ENCODE data around the gene METTL21A.
"Not testable (repeated sequence)": the region's sequence is repeated elsewhere in the genome, so short reads cannot be mapped to it uniquely, and the experiment has no call there.

The METTL21A gene

DNA sequence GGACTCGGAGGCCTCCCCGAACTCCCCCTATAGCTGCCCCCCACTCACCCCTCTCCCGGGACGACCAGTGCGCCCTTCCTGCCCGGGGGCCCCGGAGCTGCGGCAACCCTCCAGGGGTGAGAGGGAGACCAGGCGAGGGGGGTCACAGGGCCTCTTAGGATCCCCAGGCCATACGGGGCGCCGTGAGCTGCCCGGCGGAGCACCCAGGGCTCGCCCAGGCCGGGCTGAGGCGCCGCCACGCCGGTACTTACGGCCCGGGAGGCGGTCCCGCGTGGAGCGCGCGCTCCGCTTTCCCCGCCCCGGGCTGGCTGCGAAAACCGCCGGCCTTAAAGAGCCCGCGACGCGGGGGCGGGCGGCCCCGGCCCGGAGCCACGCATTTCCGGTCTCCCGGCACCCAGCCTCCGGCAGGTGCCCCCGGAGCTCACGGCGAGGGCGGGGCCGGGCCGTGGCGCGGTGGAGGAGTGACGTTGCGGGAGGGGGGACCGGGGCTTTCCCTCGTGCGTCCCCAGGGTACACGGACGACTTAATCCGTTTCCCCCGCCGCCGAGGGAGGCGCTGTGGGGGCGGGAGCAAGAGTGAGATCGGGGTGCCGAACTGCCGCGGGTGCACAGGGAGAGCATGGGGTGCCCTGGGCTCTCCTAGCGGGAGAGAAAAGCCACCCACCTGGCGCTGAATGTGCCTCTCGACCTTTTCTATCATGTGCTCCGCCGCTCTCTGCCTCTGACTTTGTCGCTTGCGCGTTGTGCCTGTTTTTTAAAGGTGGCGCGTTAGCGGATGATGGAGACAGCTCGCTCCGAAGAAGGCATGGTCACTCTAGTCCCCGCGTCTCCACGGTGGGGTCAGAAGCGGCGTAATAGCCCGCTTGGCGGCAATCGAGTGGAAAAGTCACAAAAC, at the start of gene METTL21A:
Gene METTL21A, minus strand, starts transcription at position 381 of the 894 bp plus-strand sequence. CDS start 1,019 bp downstream, outside the sequence.
- peak; percentile 83 for DNase-seq

DNA sequence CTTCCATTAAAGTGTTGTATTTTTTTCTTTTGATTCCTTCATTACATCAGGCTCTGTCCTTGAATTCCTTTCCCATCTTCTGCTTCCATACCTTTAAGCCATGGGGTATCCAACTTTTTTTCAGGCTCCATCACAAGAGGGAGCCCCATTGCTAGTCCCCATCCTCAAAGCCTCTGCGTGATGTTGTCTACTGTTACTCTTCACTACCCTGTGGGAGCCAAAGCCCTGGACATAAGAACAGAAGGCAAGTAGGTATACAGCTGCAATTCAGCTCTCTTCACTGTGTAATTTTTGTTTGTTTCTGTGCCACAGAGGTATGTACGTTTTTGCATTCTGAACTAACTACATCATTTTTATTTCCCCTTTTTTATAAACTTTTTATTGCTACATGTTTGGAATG, 49.6 kb upstream of the METTL21A start:
- DNase-seq = no peak

DNA sequence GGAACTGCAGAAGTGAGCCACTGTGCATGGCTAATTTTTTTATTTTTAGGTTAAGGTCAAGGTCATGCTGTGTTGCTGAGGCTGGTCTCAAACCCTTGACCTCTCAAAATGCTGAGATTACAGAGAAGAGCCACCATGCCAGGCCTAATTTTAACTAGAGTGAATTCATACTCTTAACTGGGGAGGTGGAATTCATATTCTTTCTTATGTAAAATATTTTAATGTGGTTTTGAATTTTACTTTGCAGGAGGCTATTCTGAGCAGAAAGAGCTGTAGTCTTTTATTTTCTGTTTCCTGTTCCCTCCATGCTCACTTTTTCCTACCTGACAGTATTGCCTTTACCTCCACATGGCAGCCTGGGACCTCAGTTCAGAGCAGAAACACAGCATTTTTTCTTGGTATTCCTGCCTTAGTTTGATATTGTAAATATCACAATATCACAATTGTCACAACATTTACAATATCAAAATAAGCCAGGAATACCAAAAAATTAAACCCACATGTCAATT, 49.1 kb upstream of the METTL21A start:
- DNase-seq = no peak

DNA sequence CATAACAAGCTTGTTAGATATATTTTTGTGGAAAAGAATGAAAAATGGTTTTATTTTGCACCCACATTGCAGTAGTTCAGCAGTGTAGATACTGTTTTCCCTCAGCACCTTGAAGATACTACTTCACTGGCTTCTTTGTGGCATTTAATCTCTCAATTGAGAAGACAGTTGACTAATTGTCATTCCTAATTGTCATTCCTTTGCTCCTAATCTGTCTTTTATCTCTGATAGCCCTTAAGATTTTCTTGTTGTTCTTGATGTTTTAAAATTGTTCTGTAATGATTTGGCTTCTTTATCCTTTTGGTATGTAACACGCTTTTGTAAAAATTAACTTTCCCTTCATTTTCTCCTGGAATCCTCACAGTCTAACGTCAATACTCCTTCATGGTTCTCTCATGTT, 48.2 kb upstream of the METTL21A start:
- no peak for DNase-seq

DNA sequence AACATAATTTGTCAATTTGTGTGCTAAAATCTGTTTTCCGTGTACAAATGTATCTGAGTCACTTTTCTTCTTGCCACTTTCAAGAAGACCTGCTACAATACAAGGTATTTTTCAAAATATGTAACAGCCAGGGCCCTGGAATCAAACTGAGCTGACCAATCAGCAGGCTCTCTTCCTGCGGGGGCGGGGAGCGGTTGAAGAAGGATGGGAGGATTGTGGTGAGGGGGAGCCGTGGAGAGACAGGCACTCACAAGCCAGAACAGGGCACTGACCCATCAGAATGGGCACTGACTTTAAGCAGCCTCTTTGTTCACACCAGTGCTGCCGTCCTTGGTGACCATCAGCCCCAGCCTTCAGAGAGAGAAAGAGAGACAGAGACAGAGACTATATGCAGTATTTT, 45.7 kb upstream of the METTL21A start:
- DNase-seq = no peak

DNA sequence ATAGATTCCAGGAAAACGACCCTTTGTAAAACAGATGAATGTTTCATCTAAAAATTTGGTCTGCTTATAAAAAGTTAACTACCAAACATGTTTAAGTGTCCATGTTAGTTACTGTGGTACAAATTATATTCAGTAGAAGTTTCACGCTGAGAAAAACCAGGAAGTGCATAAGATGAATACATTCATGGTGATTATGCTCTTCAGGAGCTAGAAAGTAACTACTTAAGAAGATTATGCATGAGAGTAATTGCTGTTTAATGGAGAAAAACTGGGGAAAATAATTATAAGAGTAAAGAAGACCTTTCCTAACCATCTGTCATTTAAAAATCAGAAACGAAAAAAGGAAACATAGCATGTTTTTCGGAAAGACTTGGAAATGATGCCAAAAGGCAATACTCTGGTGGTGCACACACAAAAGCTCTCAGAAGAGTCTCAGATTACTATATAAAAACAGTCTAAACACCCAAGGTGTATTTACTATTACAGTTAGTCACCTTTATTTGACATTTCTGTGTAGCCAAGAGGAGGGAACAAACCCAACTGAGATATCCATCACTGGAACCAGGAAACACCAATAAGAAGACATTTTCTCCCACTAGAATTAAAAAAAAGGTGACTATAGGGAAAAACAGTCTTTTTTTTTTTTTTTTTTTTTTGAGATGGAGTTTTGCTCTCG, 38.8 kb upstream of the METTL21A start:
- peak; percentile 10 for DNase-seq

DNA sequence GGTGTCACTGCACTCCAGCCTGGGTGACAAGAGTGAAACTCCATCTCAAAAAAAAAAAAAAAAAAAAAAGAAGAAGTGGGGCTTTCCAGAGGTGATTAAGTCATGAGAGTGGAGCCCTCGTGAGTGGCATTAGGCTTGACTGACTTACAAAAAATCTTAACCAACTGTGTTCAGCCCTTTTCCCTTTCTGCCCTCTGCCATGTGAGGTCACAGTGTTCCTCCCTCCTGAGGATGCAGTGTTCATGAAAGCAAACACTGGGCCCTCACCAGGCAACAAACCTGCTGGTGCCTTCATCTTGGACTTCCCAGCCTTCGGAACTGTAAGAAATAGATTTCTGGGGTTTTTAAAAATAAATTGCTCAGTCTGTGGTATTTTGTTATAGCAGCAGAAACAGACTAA, 37.0 kb upstream of the METTL21A start:
- no peak for DNase-seq

DNA sequence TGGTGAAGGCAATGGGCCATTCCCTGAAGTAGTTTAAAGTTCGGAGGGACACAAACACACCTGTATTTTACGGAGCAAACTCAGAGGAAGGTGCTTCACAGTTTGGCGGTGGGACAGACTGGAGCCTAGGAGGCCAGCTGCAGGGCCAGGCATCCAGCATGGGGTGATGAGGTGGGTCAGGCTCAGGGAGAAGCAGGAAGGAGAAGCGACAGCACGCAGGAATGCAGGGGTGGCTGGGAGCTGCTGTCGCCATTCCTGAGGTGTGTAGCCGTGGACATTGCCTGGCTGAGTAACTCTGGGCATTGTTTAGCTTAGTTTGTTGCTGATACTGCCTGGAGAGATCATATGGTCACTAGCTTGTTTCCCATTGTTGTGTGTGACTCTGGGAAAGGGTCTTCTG, 35.8 kb upstream of the METTL21A start:
- no peak for DNase-seq

DNA sequence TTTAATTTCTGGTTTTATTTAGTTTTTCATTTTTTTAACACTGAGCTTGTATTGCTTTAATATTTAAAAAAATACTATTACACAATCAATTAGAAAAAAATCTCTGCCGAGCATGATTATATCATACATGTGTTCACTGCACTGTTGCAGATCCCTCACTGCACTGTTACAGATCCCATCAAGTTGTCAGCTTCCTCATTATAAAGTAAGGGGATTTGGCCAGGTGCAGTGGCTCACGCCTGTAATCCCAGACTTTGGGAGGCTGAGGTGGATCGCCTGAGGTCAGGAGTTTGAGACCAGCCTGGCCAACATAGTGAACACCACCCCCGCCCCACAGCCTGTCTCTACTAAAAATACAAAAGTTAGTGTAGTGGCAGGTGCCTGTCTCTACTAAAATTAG, 33.0 kb upstream of the METTL21A start:
- no peak for DNase-seq

DNA sequence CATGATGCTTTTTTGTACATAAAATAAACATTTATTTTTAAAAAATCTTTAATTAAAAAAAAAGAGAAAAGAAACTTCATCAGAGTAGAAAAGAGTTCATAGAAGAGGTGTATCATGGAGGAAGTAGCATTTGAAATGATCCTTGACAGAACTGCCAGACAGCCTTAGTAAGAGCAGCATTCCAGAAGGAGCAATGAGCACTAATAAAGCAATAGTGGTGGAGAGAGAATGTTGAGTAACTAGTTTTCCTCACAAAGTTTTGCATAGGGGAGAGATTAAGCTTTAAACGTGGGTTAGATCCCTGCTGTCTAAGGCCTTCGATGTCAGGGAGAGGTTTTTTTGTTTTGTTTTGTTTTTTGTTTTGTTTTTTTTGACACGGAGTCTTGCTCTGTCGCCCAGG, 29.8 kb upstream of the METTL21A start:
- no peak for DNase-seq

DNA sequence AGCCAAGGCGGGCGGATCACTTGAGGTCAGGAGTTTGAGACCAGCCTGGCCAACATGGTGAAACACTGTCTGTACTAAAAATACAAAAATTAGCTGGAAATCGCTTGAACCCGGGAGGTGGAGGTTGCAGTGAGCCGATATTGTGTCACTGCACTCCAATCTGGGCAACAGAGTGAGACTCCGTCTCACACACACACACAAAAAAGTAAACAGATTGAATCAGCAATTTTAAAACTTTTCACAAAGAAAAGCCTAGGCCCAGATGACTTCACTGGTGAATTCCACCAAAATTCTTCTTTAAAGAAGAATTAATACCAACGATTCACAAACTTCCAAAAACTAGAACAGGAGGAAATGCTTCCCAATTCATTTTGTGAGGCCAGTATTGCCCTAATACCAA, 21.4 kb upstream of the METTL21A start:
- DNase-seq = not testable (repeated sequence)

DNA sequence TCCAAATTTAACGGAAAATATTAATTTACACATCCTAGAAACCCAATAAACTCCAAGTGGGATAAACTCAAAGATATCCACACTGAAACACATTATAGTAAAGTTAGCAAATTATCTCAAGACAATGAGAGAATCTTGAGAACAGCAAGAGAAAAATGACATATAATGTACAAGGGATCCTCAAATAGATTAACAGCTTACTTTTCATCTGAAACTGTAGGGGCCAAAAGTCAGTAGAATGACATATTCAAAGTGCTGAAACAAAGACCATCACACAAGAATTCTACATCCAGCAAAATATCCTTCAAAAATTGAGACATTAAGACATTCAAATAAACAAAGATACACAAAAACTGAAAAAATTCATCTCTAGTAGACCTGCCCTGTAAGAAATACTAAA, 18.7 kb upstream of the METTL21A start:
- DNase-seq = no peak

DNA sequence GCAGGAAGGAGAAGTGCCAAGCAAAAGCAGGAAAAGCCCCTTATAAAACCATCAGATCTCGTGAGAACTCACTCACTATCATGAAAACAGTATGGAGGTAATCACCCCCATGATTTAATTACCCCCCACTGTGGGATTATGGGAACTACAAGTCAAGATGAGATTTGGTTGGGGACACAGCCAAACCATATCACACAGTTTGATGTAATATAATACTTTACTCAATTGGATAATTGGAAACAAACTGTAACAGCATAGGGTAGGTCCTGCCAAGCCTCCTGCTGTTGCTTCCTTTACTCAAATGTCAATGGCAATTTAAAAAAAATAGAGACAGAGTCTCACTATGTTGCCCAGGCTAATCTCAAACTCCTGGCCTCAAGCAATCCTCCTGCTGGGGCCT, 15.5 kb upstream of the METTL21A start:
- no peak for DNase-seq

DNA sequence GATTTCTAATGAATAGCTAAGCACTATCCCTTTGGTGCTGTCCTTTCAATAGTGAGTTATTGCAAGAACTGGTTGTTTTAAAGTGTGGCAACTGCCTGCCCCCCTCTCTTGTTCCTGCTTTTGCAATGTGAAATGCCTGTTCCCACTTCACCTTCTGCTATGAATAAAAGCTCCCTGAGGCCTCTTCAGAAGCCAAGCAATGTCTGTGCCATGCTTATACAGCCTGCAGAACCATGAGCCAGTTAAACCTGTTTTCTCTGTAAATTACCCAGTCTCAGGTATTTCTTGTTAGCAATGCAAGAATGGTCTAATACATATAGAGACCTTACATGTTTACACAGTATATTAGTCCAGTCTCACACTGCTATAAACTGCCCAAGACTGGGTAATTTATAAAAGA, 15.0 kb upstream of the METTL21A start:
- DNase-seq = no peak

DNA sequence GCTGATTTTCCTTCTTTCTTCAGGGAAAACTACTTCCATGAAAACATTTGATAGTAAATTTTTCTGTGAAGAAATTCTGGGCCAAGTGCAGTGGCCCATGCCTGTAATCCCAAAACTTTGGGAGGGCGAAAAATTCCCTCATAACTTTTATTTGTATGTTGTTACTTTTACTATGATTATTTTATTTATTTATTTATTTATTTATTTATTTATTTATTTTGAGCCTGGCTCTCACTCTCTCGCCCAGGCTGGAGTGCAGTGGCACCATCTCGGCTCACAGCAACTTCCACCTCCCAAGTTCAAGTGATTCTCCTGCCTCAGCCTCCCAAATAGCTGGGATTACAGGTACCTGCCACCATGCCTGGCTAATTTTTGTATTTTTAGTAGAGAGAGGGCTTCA, 14.1 kb upstream of the METTL21A start:
- DNase-seq = not testable (repeated sequence)

DNA sequence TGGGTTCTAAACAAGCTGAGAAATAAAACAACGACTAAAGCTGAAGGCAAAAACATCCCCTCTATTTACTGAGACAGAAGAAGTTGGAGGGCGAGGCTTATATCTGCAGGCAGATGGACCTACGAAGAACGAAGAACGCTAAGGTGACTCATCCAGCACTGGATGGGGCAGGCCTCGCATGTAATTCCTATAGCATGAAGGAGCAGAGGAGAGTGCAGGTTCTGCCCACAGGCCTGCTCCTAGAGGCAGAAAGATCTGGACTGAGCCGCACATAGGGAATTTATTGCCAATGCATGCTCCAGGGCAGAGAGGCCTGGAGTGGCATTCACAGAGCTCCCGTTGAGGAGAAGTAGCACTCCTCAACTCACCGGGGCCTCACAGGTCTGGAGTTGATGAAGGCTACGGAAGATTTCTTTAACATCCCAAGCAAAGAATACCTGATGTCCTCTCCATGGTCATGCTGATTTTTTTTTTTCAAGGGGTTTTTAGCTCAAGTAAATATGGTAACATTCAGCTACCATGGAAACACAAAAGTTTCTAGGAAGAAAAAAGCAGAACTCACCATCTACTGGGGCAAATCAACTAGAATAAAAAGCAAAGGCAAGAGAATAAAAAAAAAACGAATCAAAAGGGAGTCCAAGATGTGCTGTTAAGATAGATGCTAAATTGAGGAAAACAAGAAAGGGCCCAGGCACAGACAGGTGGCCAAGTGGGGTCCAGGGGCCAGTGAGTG, 10.4 kb upstream of the METTL21A start:
- no peak for DNase-seq

DNA sequence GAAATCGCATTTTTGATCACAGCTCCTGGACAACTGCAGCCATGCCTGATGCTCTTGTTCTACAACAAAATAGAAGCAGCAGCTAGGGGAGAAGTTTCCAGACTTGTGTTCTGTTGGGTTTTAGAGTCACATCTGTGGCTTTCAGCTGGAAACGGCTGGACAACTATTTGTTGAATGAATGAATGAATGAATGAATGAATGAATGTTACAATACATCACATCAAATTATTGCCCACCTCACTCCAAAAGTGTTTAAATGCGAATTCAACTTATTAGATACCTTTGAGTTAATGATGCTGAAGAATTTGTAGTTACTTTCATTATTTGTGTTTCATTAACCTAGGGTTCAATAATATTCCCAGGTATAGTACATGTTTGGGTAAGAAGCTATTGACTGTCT, 8.5 kb upstream of the METTL21A start:
- DNase-seq = no peak

DNA sequence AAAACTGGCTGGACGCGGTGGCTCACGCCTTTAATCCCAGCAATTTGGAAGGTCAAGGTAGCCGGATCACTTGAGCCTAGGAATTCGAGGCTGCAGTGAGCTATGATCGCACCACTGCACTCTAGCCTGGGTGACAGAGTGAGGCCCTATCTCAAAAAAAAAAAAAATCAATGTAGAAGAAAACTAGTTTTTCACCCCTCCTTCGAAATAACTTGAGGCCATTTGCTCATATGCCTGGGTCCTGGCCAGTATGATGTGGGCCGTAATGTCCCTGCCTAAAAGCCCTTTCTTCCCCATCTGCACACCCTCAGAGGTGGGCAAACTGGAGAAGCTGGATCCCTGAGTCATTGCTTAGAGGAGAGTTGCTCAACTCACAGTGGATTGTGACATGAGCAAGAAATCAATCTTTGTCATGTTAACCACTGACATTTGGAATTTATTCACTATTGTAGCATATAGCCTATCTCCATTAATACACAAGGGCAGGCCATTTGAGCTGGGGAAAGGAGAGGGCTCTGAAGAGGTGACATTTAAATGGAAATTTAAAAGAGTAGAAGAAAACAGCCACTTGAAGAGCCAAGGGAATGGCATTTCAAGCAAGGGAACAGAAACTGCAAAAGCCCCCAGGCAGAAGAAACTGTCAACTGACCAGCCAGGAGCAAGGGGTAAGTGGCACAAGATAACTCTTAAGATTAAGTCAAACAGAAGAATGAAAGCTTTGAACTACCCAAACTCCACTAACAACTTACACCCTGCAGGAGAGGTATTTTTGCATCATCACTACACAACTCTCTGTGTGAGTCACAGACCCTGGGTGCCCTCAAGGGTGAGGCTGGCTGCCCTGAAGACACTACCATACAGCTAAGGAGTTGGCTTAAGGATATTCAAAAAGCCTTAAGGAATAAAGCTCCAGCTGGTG, 7.6 kb upstream of the METTL21A start:
- no peak for DNase-seq

DNA sequence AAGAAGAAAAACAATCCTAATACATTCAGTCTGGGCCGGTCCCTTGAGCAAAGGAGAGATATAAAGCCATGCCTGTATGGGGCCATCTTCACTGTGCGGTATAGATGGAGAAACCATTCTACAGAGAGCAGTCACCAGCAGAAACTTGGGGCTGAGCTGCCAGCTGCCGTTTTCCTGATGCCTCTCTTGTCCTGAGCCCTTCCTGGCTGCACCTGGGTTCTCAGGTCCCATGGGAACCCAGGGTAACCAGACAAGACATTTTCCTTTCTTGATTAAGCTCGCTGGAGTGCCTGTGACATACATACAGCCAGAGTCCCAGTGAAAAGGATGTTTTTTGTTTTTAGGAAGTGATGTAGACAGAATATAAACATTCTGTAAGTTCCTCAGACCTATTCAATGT, 5.3 kb upstream of the METTL21A start:
- peak; percentile 27 for DNase-seq

DNA sequence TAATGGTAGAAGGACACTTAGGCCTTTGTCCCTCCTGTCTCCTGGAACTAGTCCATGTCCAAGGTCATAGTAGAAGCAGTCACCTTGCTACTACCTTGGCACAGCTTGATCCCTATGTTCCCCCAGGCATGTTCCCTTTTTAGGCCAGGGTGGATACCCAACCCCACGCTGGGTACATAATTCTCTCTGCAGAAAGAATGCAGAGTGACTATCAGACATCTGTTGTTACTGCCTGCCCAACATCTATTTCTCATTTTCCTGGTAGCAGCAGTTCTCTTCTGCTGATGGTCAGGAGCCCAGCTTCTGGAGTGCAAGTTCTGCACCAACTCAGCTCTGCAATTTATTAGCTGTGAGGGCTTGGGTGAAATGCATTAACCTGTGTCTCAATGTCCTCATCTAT, 4.4 kb upstream of the METTL21A start:
- DNase-seq = no peak

DNA sequence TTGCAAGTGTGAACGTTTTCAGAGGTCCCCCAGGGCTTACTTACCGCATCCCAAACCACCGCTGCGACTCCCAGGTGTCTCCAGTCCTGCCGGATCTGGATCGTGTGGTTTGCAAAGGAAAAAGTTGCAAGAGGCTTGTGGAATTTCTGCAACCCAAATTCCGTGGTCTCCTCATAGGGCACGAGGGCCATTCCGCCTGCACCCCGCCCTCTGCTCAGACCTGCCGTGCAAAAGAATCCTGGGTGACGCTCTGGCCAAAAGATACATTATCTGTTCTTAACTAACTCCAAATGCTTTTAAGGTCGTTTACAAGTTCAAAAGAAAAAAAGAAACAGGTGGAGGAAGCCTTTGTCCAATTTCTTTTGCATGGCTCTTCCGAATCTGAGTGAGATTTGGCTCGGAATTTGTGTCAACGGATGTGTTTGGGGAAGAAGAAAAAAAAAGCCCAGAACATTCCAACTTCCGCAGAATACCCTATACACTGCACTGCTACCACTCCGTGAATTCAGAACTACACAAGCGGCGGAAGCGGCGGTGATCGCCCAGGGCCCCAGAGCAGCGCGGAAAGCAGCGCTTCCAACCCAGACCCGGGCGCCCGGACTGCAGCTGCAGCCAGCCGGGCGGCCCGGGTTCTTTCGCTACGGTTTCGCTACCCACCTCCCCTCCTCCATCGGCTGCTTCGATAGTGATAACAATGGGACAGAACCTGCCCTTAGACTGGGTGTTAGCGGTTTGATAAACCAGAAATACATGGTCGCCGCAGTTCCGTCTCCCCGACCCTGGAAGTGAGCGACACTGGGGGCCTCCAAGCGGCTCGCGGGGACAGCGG, 795 bp downstream of the METTL21A start:
- peak; percentile 31 for DNase-seq
